Stomach (tissue), 4 donors: Measurements from ENCODE around the gene PTGDR.

ENCODE experiments used
- POLR2A ChIP-seq, 4 donors: fragments of 450-650 bp; IDR thresholded peaks; one replicate each; pipeline ENCODE4 v1.6.1; 2016; ENCODE audit warnings: antibody characterized with exemption in 4 of 4, control low read depth in 2 of 4, mild to moderate bottlenecking in 1 of 4, moderate library complexity in 1 of 4
- POLR2AphosphoS5 ChIP-seq, 3 donors: sonication (generic); formaldehyde crosslinking; IDR thresholded peaks; one replicate each; pipeline ENCODE4 v1.6.1; 2016; ENCODE audit warnings: antibody characterized with exemption in 3 of 3
- TF ChIP-seq, protein P1 (sequence below), 7 experiments: fragments of 450-650 bp in 4 of 7; fragments of 200-600 bp in 3 of 7; sonication (generic) in 3 of 7; IDR thresholded peaks; one replicate each; pipeline ENCODE4 v1.5.1; 2016 to 2019; ENCODE audit warnings: antibody characterized with exemption in 7 of 7, control low read depth in 2 of 7, mild to moderate bottlenecking in 1 of 7

DNA sequence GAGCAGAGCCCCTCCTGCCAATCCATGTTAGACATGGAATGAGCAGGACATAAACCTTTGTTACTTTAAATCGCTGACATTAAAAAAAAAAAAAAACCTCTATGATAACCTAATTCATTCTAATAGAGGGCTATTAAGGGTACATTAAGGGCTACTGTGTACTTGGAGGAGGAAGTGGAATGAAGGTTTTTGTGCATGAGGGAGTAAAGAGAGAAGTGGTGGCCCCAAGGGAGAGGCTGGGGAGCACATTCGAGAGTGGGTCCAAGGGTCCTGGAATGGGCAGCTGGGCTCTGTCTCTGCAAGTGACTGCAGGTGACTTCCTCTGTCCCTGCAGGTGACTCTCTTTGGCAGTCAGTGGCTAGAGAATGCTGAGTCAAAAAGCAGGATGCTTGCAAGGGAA lies 32.1 kb upstream of the PTGDR start:
- TF ChIP-seq, protein P1, sequence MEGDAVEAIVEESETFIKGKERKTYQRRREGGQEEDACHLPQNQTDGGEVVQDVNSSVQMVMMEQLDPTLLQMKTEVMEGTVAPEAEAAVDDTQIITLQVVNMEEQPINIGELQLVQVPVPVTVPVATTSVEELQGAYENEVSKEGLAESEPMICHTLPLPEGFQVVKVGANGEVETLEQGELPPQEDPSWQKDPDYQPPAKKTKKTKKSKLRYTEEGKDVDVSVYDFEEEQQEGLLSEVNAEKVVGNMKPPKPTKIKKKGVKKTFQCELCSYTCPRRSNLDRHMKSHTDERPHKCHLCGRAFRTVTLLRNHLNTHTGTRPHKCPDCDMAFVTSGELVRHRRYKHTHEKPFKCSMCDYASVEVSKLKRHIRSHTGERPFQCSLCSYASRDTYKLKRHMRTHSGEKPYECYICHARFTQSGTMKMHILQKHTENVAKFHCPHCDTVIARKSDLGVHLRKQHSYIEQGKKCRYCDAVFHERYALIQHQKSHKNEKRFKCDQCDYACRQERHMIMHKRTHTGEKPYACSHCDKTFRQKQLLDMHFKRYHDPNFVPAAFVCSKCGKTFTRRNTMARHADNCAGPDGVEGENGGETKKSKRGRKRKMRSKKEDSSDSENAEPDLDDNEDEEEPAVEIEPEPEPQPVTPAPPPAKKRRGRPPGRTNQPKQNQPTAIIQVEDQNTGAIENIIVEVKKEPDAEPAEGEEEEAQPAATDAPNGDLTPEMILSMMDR (IDR thresholded peaks at IDR 0.05), result no peak
- TF ChIP-seq POLR2AphosphoS5 (IDR thresholded peaks at IDR 0.05), result no peak
- TF ChIP-seq POLR2A (IDR thresholded peaks at IDR 0.05), result no peak
